CD4-positive, alpha-beta T cell (primary cell): ENCODE results near the gene NPPB. TPM values are rescaled to one million over a fixed set of nuclear protein-coding genes. Genes with fewer than 3 reads are reported as not detected.

ENCODE experiments used
- ATAC-seq: fragments of 200-7000 bp; cut with Tn5 transposase; one replicate; pipeline ENCODE4 v1.10.0; 2022; ENCODE audit warnings: mild to moderate bottlenecking; ENCODE audit not compliant: poor library complexity
- CTCF ChIA-PET: fragments of 350-600 bp; sonication (Branson Sonifier 250); formaldehyde crosslinking; loops from one replicate; lab custom pipeline; 2021; ENCODE audit warnings: antibody characterized with exemption, inconsistent platforms; lab: Charles Lee
- POLR2A ChIA-PET: fragments of 350-600 bp; sonication (Branson Sonifier 250); formaldehyde crosslinking; loops from one replicate; lab custom pipeline; 2021; ENCODE audit warnings: antibody characterized with exemption, inconsistent platforms; lab: Charles Lee
- DNase-seq, 14 experiments: peaks; one replicate each; pipeline ENCODE4 v3.0.0-alpha.2; 2013 to 2020; ENCODE audit warnings: mixed read lengths in 2 of 14
- H3K27ac ChIP-seq, 2 donors: one replicate each; pipeline versions ENCODE4 v1.5.1 to v1.7.0; 2013; ENCODE audit warnings: low read length in 2 of 2, low read depth in 1 of 2, mild to moderate bottlenecking in 1 of 2
- H3K27me3 ChIP-seq, 2 experiments: 1 replicate in 1 of 2; 2 replicates in 1 of 2; pipeline versions ENCODE4 v1.6.1 to v1.7.0; 2013; ENCODE audit warnings: low read length in 2 of 2, control low read depth in 1 of 2, mild to moderate bottlenecking in 1 of 2, moderate library complexity in 1 of 2; ENCODE audit not compliant: insufficient read depth in 2 of 2, control insufficient read depth in 1 of 2
- H3K36me3 ChIP-seq: one replicate; pipeline ENCODE4 v1.6.1; 2013; ENCODE audit warnings: low read length, control low read depth; ENCODE audit not compliant: insufficient read depth
- H3K4me1 ChIP-seq: one replicate; pipeline ENCODE4 v1.6.1; 2013; ENCODE audit warnings: low read length, control low read depth; ENCODE audit not compliant: insufficient read depth
- H3K4me3 ChIP-seq: one replicate; pipeline ENCODE4 v1.5.1; 2013; ENCODE audit warnings: mild to moderate bottlenecking, low read length, moderate library complexity
- H3K9me3 ChIP-seq, 2 experiments: 1 replicate in 1 of 2; 2 replicates in 1 of 2; pipeline versions ENCODE4 v1.6.1 to v1.7.0; 2013; ENCODE audit warnings: low read length in 2 of 2, mild to moderate bottlenecking in 2 of 2, control low read depth in 1 of 2, moderate library complexity in 1 of 2; ENCODE audit not compliant: control insufficient read depth in 1 of 2, insufficient read depth in 1 of 2
- H3K27ac Mint-ChIP-seq: one replicate; pipeline ENCODE4 v1.8.0; 2020; ENCODE audit warnings: mixed read lengths
- H3K27me3 Mint-ChIP-seq: one replicate; pipeline ENCODE4 v1.8.0; 2021; ENCODE audit warnings: mixed read lengths
- H3K36me3 Mint-ChIP-seq: one replicate; pipeline ENCODE4 v1.8.0; 2021; ENCODE audit warnings: low read depth, mixed read lengths
- H3K4me1 Mint-ChIP-seq: one replicate; pipeline ENCODE4 v1.8.0; 2021; ENCODE audit warnings: low read depth, mixed read lengths
- H3K4me3 Mint-ChIP-seq: one replicate; pipeline ENCODE4 v1.8.0; 2020; ENCODE audit warnings: mild to moderate bottlenecking, mixed read lengths
- H3K9me3 Mint-ChIP-seq: one replicate; pipeline ENCODE4 v1.8.0; 2020; ENCODE audit warnings: mixed read lengths
- intact Hi-C, 2 experiments: fragments of 100-400 bp; cut with DNase I in 1 of 2; cut with micrococcal nuclease in 1 of 2; formaldehyde crosslinking; loops; one replicate each; pipeline versions ENCODE4 v1.15.1 to v1.9.0; 2023 to 2025; cut with DNase I, micrococcal nuclease
- total RNA-seq, 174 experiments: library from RNA in 2 of 174; stranded (reverse) in 2 of 174; gene quantifications; one replicate each; pipeline ENCODE4 v1.2.3 and lab custom pipeline; 2021 to 2026
- TF ChIP-seq, protein P1 (sequence below): fragments of 200-600 bp; IDR thresholded peaks from one replicate; pipeline ENCODE4 v1.8.0; 2022; ENCODE audit warnings: antibody characterized with exemption, mild to moderate bottlenecking

Gene NPPB
- total RNA-seq, 2 experiments from 2014 or later: not detected

DNA sequence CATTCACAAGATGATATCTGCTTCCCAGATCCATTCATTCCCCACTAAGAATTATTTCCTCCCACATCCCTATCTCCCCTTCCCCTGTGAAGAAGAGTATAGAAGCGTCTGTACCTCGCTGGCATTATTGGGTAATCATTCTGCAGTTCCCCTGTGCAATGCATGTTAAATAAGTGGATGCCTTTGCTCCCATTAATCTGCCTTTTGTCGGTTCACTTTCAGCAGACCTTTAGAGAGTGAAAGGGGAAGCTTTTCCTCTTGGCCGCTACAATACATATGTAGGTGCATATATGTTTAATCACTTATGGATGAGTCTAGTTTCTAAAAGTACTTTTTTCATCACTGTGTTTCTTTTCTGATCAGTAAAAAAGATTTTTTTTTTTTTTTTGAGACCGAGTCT is 45.7 kb downstream of the NPPB start:
- intact Hi-C loops: no loop called here
- H3K4me1 Mint-ChIP-seq: peaks cover 11% of the 10 kb centered on the region
- Histone ChIP-seq H3K4me1 (no peaks in the 10 kb centered on the region), H3K9me3 (no peaks in the 10 kb centered on the region), H3K36me3 (peaks cover 51% of the 10 kb centered on the region), H3K27me3 (no peaks in the 10 kb centered on the region), H3K4me3 (no peak overlapping the region), H3K27ac (no peak overlapping the region)
- no peak overlapping the region for H3K27ac Mint-ChIP-seq
- ChIA-PET POLR2A (no interaction called here), CTCF (no interaction called here)
- H3K36me3 Mint-ChIP-seq: peaks cover 54% of the 10 kb centered on the region
- no peaks in the 10 kb centered on the region for H3K9me3 Mint-ChIP-seq
- no peak overlapping the region for H3K4me3 Mint-ChIP-seq
- TF ChIP-seq, protein P1, sequence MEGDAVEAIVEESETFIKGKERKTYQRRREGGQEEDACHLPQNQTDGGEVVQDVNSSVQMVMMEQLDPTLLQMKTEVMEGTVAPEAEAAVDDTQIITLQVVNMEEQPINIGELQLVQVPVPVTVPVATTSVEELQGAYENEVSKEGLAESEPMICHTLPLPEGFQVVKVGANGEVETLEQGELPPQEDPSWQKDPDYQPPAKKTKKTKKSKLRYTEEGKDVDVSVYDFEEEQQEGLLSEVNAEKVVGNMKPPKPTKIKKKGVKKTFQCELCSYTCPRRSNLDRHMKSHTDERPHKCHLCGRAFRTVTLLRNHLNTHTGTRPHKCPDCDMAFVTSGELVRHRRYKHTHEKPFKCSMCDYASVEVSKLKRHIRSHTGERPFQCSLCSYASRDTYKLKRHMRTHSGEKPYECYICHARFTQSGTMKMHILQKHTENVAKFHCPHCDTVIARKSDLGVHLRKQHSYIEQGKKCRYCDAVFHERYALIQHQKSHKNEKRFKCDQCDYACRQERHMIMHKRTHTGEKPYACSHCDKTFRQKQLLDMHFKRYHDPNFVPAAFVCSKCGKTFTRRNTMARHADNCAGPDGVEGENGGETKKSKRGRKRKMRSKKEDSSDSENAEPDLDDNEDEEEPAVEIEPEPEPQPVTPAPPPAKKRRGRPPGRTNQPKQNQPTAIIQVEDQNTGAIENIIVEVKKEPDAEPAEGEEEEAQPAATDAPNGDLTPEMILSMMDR: no peak
- H3K27me3 Mint-ChIP-seq: no peaks in the 10 kb centered on the region
- DNase-seq (no peak), ATAC-seq (no peak)

Other genes starting within 250 kb of the NPPB start
- gene FBXO2, start 204.5 kb downstream of the NPPB start, total RNA-seq: 1 to 10 TPM; 3.2 to 3.7 TPM
- 10 to 100 TPM; 44.9 to 48.4 TPM for gene FBXO44, start 204.1 kb downstream of the NPPB start, total RNA-seq
- gene FBXO6, start 194.7 kb downstream of the NPPB start, total RNA-seq: 1 to 10 TPM; 1.6 to 1.9 TPM
- gene MAD2L2, start 177.8 kb downstream of the NPPB start, total RNA-seq: 10 to 100 TPM; 24.6 to 28.3 TPM
- under 1 TPM; 0.05 to 0.08 TPM for gene DRAXIN, start 167.2 kb downstream of the NPPB start, total RNA-seq
- gene AGTRAP, start 122.8 kb downstream of the NPPB start, total RNA-seq: 10 to 100 TPM; 21.3 to 21.8 TPM
- not detected for gene C1orf167, start 96.8 kb downstream of the NPPB start, total RNA-seq
- gene MTHFR, start 53.0 kb downstream of the NPPB start, total RNA-seq: 10 to 100 TPM; 30.8 to 31.3 TPM
- gene CLCN6, start 52.8 kb downstream of the NPPB start, total RNA-seq: 10 to 100 TPM; 10.9 to 11.2 TPM
- not detected for gene NPPA, start 11.2 kb downstream of the NPPB start, total RNA-seq
- 1 to 10 TPM; 7.6 to 8.3 TPM for gene KIAA2013, start 67.5 kb upstream of the NPPB start, total RNA-seq
- gene PLOD1, start 75.8 kb upstream of the NPPB start, total RNA-seq: 1 to 10 TPM; 1.6 to 1.8 TPM
- gene MFN2, start 121.5 kb upstream of the NPPB start, total RNA-seq: 10 to 100 TPM; 33.0 to 38.1 TPM
- 10 to 100 TPM; 21.8 to 23.1 TPM for gene MIIP, start 160.6 kb upstream of the NPPB start, total RNA-seq
- under 1 TPM in 1 of 2 experiments, not detected in 1; 0.14 TPM for gene TNFRSF8, start 204.4 kb upstream of the NPPB start, total RNA-seq